HG03039 (cell line): ENCODE measurements around the gene COL28A1.
A peak's percentile ranks its signal among the peaks of the same experiment; 100 is the strongest.
"Not testable (repeated sequence)": the region's sequence is repeated elsewhere in the genome, so short reads cannot be mapped to it uniquely, and the experiment has no call there.

Source experiments
- ATAC-seq: cut with Tn5 transposase; IDR thresholded peaks from one replicate; pipeline ENCODE4 v1.9.1; 2021; ENCODE audit warnings: mild to moderate bottlenecking, moderate library complexity; ENCODE audit not compliant: unreplicated experiment

Gene COL28A1

DNA sequence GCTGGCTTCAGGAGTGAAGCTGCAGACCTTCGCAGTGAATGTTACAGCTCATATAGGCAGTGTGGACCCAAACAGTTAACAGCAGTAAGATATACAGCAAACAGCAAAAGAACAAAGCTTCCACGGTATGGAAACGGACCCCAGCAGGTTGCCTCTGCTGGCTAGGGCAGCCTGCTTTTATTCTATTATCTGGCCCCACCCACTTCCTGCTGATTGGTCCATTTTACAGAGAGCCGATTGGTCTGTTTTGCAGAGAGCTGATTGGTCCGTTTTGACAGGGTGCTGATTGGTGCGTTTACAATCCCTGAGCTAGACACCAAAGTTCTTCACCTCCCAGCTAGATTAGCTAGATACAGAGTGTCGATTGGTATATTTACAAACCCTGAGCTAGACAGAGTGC lies 58.0 kb downstream of the COL28A1 start:
- not testable (repeated sequence) for ATAC-seq

DNA sequence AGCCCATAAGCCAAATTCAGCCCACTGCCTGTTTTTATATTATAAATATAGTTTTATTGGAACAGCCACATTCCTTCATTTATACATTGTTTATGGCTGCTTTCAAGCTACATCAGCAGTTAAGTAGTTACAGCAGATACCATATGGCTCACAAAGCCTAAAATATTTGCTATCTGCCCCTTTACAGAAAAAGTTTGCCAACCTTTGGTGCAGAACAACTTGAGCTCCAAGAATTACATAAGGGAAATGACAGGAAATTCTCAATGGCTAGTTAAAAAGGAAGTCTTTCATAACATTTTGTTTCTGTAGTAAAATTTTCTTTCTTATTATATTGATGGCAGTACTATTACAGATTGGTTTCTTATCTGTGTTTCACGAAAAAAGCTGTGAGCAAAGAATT lies 59.3 kb downstream of the COL28A1 start:
- no peak for ATAC-seq

DNA sequence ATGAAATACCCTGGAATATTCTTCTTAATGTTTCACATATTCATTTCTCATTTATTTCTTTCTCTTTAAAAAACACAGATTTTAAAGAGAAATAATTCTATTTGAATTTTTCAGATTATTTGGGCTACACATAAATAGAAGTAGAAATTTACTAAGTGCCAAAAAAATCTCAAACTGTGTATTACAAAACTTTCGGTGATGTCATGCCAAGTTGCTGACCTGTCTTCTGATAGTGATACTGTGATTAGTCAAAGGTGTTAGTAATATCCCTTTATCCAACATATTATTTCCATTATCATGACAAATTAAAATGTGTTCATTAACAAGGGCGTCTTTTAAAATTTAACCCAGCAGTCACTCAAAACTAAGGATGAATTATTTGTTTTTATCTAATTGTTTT lies 60.1 kb downstream of the COL28A1 start:
- ATAC-seq = no peak

DNA sequence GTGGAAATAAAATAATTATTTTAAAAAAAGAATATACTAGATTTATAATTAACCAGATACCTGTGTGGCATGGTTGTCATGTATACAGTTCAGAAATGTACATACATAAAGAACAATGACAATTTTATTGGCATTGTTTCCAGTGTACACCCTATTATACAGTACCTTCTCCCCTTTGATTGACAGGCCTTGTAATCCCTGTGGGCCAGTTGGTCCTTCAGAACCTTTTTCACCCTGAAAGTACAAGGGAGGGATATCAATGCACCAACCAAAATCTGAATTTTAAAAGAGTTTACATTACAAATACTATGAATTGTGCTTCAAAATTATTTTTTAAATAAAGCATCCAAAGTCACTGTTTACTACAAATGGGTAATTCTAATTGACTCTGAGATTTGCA lies 61.2 kb downstream of the COL28A1 start:
- no peak for ATAC-seq

DNA sequence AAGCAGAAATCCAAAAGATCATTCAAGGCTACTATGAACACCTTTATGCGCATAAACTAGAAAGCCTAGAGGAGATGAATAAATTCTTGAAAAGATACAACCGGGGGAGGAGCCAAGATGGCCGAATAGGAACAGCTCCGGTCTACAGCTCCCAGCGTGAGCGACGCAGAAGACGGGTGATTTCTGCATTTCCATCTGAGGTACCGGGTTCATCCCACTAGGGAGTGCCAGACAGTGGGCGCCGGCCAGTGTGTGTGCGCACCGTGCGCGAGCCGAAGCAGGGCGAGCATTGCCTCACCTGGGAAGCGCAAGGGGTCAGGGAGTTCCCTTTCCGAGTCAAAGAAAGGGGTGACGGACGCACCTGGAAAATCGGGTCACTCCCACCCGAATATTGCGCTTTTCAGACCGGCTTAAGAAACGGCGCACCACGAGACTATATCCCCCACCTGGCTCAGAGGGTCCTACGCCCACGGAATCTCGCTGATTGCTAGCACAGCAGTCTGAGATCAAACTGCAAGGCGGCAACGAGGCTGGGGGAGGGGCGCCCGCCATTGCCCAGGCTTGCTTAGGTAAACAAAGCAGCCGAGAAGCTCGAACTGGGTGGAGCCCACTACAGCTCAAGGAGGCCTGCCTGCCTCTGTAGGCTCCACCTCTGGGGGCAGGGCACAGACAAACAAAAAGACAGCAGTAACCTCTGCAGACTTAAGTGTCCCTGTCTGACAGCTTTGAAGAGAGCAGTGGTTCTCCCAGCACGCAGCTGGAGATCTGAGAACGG lies 70.5 kb downstream of the COL28A1 start:
- ATAC-seq = not testable (repeated sequence)

DNA sequence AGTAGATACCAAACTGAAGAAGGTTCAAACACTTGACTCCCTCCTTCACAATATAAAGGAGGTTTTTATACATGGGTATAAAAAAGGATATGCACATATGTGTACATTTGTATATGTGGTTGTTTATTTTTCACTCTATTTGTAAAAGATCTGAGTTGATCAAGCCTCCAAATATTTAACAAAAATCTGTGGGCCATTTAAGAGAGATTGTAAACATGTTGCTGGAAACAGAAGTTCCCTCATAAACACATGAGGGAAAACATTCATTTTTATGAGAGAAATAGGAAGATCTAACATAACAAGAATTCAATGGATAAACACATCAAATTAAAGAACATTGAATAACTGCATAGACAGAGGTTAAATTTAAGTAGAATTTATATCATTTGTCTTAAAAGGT lies 81.7 kb downstream of the COL28A1 start:
- ATAC-seq = no peak

DNA sequence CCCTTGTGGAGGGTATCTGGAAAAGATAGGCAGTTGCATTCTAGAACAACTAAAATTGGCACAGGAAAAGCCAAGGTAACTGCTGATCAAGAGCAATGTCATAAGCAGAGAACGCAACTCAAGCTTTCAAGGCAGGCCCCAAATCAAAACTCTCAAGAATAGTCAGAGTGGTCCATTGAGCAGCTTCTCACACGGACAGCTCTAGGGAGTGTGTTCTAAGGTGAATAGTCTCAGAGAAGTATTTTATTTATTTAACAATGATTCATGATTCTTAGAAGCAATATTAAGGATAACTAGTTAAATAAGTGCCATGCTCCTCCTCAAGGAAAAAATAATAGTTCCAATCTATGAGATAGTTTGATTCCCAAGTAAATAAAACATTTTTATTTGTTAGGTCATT lies 83.0 kb downstream of the COL28A1 start:
- ATAC-seq = no peak

DNA sequence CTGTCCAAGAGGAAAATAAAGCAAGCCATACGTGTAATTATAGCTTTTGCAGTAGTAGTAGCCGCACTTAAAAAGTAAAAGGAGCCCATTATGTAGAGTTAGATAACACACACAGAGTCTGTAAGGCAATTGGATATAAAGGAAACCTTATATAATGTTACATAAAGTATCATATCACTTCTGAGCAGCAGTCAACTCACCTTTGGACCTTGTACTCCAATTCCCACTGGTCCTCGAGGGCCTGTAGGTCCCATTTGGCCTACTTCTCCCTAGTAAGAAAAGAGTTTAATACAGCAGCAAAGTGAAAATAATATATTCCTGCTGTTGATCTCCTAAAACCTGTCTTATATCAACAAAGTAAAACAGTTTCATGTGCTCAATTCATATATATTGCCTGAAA lies 83.6 kb downstream of the COL28A1 start:
- ATAC-seq = no peak

DNA sequence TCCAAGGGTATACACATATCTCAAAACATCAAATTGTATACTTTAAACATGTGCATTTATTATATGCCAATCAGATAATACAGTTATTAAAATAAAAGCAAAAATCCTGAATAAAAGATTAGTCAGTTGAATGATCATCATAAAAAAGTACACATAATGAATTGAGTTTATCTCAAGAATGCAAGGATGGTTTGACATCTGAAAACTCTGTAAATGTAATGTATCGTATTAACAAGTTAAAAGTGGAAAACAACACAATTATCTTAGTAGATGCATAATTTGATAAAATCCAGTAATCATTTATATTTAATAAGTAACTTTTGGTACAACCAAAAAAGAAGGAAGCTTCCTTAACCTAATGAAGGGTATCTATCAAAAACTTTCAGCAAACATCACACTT lies 86.6 kb downstream of the COL28A1 start:
- ATAC-seq = no peak

DNA sequence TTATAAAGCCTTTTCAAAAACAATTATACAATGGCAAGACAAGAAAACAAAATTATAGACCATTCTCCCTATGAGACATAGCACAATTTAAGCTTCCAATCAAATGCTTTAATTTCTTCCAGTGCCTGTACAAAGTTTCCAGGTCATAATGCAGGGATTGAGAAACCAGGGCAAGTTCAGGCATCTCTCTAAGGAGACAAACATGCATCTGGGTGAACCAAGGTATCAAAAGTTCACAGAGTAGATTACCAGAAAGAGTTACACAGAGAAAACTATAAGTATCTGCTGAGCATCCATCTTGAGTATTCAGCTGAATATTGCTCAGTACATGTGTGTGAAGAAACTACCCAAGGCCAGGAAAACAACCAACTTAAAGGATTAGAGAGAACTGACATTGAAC lies 89.1 kb downstream of the COL28A1 start:
- no peak for ATAC-seq

DNA sequence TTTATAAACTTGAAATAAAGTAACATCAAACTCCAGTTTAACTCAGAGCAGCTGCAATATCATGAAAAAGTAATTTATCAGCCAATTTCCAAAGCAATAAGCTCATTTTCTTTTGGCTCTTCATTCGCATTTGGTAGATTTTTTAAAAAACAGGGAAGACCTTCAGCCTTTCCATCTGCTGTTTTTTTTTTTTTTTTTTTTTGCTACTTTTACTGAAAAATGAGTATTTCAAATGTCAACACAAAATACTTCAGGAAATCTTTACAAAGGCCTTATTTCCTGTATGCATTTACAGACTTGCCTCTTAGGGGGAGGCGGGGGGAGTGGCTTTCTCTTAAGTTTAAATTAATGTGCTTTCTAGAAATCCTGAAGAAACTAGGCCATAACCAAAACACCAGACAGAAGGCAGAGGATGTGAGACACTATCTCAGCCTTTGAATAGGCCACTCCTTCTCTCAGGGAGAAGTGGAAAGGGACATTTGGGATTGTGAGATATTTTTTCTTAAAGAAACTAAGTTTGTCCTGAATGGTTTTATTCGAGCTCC lies 91.8 kb downstream of the COL28A1 start:
- no peak for ATAC-seq

DNA sequence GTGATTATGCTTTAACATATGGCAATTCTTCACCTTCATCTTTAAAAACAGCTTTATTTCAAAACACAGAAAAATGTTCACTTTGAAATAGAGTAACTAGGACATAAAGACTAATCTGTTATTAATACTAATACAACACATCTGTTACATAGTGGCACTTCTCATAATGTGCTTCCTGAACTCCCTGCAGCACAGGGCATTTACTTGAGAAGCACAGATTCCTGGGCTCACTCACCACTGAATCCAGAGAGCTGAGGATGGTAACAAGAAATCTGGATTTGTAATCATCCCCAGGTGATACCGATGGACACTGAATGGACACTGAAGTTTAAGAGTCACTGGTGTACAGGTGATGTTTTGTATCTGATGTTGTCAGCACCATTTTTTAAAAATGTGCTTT lies 96.1 kb downstream of the COL28A1 start:
- ATAC-seq = no peak

DNA sequence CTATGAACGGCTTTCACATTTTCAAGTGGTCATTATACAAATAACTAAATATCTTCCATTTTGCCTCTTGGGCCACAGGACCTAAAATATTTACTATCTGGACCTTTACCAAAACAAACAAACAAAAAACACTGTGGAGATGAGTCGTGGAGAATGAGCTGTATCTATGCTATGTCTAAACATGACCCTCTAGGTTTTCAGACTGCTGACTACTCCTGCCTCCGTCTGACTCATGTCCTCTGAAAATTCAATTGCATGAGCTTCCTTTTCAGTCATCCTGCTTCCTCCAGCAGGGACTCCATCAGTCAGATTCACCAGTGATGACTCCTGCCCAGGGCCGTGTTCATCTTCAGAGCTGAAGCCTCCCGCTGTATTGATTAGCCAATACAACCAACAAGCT lies 96.8 kb downstream of the COL28A1 start:
- ATAC-seq = no peak

DNA sequence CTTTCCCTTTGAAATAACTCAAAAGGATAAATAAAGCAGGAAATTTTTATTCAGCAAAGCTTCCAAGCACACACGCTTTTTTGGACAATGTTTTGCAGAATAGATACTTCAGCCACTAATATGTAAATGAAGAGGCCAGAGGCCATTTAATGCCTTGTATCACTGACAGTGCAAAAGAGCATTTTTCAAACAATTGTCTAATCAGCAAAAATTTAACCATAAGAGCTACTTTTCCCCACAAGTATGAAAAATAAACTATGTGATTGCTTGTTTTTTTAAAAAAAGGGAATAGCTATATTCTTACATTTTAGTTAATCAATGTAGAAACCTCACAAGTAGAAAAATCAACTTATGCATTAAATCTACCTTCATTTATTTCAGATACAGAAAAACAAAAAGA lies 99.7 kb downstream of the COL28A1 start:
- no peak for ATAC-seq

DNA sequence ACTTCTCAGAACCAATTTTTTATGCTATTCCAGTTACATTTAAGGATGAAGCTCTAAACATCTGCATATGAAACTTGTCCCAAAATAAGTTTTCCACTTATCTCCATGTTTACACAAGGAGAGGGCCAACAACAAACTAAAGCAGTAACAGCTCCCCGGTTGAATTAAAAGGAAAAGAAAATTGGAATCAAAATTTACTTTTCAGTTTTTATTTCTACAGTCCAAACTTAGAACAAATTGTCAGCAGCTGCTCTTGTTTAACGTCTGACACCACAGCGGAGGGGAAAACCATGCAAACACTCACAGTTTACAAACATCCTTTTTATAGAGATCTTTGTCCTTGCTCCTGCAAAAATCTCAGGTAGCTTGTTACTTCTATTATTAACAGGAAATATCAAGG lies 101.3 kb downstream of the COL28A1 start:
- ATAC-seq = no peak

DNA sequence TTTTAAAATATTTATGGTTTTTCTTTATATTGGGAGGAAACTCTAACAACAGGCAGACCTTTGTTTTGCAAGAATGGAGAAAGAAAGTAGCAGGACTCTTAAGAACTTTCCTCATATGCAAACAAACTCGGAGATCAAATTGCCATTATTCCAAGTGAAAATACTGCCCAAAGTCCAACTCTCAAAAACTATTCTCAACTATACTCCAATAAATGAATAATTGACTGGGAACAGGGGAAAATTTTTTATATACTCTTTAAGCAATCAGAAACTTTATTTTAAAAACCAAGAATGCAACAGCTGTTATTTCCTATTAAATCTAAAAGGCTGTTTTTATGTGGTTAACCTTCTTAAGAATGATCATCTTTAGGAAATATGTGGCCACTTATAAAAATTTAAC lies 101.9 kb downstream of the COL28A1 start:
- no peak for ATAC-seq

DNA sequence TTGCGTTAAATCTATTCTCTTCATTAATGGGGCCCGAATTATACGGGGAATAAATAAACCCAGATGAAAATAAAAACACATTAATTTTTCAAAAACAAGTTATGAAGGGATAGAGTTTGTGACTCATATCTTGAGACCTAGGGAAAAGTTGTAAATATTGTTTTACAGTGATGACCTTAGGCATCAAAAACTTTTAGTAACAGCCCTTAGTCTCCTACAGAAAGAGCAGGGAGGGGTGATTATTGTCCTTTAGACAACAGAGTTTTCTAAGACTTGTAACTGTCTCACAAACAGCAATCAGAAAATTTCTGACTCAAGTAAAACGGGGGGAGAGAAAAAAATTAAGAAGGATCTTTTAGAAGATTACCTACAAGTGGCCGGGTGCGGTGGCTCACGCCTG lies 102.7 kb downstream of the COL28A1 start:
- ATAC-seq = no peak

DNA sequence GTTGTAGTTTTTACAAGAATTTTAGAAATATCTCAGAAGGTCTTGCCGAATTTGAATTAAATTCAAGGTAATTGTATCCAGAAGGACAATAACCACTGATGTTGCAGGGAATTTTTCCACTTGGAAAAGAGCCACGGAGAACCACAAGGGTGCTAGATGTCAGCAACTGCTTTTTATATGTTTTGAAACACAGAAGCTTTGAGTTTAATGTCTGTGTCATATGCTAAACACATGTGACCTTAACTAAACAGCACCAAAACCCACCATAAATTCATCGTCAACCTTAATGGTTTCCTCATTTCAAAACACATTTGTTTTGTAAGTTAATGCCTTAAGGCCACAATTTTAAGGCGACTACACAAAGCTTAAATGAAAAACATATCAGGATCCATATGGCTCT lies 106.9 kb downstream of the COL28A1 start:
- ATAC-seq = no peak

DNA sequence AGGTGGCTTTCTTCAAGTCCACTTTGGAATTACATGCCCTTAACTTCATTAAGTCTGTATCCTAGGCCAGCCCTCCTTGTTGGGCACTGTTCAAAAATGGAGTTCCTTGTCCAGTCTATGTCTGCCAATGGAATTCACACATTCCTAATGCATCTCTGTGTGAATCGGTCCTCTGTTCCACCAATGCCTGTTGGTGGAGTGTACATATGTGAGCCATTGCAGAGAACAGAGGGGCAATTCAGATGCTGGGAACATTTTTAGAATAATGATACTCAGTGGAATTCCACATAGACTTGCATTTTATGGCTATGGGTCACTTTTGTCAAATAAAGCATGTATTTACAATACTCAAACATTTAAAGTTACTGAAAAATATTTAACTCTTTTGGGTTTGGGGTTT lies 108.3 kb downstream of the COL28A1 start:
- no peak for ATAC-seq

DNA sequence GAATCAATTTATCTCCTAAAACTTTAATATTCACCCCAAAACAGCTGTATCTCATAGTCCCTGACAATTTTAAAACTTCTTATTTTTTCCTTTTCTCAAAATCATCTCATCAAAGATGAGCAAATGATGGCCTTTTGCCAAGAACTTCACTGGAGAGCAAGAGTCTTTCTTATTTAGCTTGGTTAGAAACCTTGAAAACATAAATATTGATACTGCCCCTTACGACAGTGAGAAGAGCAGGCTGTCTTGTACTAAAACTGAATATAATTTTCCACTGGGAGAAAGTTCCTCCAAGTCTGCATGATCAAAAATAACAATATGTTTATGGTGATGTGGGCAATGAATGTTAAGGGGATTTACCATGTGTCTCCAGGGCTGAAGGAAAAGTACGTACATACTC lies 109.0 kb downstream of the COL28A1 start:
- ATAC-seq = no peak

DNA sequence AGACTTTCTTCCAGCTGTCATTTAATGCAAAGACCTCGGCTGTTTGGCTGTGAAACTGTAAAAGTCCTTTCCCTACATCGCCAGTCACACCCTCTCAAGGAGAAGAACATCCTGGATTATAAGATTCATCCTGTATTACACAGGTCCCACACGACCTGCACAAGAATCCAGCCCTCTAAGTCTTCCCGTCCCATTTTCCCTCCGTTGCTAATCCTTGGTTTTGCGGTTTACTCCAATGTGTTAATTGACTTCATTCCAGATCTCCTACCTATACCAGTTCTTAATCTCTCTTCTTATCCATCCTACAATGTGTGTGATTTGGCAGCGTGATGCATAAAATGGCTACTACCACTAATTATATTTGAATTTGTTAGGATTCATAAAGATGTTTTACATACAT lies 110.4 kb downstream of the COL28A1 start:
- no peak for ATAC-seq

DNA sequence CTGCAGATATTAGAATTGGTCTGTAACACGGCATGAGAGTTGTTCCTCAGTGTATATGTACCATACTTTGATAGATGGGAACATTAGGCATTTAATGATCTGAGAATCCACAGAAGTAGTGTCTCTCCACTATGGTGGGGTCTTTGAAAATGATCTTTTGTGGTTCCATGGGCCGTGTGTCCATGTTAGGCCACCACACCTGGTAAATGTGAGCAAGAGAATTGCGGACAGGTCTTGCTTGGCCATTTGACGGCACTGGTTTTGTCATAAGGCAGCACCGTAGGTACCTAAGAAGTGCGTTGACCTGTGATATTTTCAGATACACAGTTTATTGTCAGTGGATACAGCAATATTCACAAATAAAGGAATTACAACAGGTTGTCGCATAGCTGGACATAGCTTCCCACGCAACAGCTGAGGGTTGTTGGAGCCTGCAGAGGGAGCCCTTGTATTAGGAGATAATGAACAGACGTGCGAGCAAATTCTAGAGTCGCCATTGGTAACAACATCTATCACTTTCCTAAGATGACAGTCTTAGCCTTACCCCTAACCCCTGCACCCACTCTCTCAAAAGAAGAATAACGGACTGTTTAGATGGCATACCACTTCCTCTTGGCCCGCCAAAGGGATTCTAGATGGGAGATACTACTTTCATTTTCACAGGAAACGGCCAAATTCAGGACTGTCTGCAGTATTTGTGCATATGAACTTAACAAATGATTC lies 111.4 kb downstream of the COL28A1 start:
- ATAC-seq = peak; percentile 77
